HG02623 (cell line): Measurements from ENCODE around the gene SPTBN1.
A peak's percentile ranks its signal among the peaks of the same experiment; 100 is the strongest.
"Not testable (repeated sequence)": the region's sequence is repeated elsewhere in the genome, so short reads cannot be mapped to it uniquely, and the experiment has no call there.

Source experiments
- ATAC-seq: cut with Tn5 transposase; IDR thresholded peaks from one replicate; pipeline ENCODE4 v1.9.1; 2021; ENCODE audit warnings: moderate library complexity; ENCODE audit not compliant: unreplicated experiment

SPTBN1 gene

DNA sequence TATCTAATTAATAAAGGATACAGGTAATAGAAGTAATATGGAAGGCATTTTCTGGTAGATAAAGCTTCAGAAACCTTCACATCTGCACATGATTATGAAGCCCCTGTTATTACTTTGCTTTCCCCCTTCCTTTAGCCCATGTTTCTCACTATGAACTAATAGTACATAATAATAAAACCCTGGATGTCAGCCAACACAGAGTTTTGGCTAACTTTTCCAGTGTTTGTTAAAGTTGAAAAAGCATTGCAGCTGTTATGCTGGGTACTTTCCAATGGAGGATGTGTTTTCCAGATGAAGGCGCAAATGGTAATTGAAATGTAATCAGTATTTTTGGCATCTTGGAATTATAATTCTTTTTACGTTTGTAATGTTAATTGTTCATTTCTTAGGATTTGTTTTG lies 43.5 kb downstream of the SPTBN1 start:
- ATAC-seq: no peak

GRCh38 chr2:54500404-54501205 lies 44.5 kb downstream of the SPTBN1 start:
- ATAC-seq: no peak

GRCh38 chr2:54502731-54503130 lies 46.6 kb downstream of the SPTBN1 start:
- no peak for ATAC-seq

GRCh38 chr2:54503192-54503591 lies 47.1 kb downstream of the SPTBN1 start:
- ATAC-seq: no peak

- ATAC-seq: no peak
Observed at GRCh38 chr2:54503828-54504227, 47.7 kb downstream of the SPTBN1 start.

DNA sequence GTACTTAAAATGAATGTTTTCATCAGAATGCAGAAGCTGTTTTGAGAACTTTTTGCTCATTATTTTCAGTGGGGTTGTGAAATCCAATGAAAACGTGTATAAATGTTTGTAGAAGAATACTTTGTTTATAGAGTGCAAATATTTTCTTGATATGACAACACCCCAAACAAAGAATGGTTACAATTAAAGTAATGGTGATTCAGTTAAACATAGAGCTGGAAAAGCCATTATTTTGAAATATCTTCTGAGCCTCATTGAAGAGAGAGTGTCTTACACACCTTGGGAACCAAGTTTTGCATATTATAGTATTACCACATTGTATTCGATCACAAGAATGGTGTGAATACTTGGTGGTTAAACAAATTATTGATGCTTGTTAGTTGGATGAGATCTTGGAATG lies 48.7 kb downstream of the SPTBN1 start:
- no peak for ATAC-seq

DNA sequence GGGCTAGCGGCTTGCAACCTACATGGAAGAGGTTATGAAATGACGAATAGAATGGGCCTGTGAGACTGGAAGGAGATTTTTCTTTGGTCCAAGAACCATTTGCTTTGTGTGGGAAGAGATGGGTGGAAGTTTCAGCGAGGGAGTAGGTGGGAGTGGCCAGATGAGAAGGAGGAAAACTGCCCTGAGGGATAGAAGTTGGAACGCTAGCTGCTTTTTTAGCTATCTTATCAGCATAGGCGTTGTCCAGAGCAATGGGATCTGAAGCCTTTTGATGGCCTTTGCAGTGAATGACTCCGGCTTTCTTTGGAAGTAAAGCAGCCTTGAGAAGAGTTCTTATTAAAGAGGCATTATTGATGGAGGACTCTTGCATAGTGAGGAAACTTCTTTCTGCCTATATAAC lies 52.4 kb downstream of the SPTBN1 start:
- ATAC-seq: no peak

DNA sequence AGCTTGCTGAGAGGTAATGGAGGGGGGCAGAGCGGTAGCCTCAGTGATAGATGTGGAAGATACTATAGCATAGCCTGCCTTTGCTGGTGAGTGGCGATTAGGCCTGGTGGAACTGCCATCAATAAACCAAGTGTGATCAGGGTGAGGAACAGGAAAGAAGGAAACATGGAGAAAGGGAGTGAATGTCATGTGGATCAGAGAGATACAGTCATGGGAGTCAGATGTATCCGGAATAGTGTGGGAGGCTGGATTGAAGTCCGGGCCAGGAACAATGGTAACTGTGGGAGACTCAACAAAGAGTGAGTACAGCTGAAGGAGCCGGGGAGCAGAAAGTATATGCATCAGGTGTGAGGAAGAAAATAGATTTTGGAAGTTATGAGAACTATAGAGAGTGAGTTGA lies 52.9 kb downstream of the SPTBN1 start:
- not testable (repeated sequence) for ATAC-seq

- ATAC-seq: no peak
Observed at GRCh38 chr2:54510916-54511315, 54.8 kb downstream of the SPTBN1 start.

- ATAC-seq: no peak
Observed at GRCh38 chr2:54512183-54512582, 56.1 kb downstream of the SPTBN1 start.

GRCh38 chr2:54512663-54513362 lies 56.7 kb downstream of the SPTBN1 start:
- no peak for ATAC-seq

- ATAC-seq: no peak
Observed at GRCh38 chr2:54513363-54513715, 57.2 kb downstream of the SPTBN1 start.

GRCh38 chr2:54514822-54515569 lies 58.9 kb downstream of the SPTBN1 start:
- ATAC-seq: no peak

- no peak for ATAC-seq
Observed at GRCh38 chr2:54516842-54517241, 60.7 kb downstream of the SPTBN1 start.

DNA sequence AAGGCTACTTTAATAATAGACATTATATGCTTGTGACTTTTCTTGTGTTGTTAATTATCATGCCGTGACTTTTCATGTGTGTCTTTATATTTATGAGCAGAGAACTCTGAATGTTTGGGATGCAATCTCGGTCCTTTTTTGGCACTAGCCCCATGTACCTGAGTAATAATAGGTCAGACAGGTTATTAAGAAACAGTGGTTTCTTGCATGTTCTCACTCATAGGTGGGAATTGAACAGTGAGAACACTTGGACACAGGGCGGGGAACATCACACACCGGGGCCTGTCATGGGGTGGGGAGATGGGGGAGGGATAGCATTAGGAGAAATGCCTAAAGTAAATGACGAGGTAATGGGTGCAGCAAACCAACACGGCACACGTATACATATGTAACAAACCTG lies 61.9 kb downstream of the SPTBN1 start:
- ATAC-seq: not testable (repeated sequence)

GRCh38 chr2:54518430-54518829 lies 62.3 kb downstream of the SPTBN1 start:
- no peak for ATAC-seq

DNA sequence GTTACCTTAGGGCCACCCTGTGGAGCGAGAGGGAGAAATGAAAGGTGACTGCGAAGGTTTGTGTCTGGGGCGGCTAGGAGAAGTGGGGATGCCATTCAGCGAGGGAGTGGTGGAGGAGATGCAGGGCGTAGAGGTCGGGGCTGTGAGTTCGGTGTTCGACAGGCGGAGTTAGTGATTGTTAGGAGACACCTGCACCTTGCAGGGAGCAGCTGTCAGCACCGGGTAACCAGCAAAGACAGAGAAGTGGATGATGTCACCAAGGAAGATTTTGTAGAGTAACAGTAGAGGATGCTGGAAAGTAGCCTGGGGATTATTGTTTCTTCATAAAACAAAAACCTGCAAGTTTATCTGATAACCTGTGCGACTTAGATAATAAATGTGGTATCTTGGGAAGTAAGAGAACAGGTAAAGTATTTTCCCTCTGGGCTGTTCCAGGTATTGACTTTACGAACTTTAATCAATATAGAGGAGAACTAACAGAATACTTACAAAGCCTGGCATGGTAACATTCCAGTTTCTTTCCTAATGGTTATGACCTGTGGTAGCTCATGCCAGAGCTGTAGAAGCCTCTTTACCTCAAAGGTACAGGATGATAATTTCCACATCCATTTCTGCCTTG lies 63.8 kb downstream of the SPTBN1 start:
- ATAC-seq: no peak

DNA sequence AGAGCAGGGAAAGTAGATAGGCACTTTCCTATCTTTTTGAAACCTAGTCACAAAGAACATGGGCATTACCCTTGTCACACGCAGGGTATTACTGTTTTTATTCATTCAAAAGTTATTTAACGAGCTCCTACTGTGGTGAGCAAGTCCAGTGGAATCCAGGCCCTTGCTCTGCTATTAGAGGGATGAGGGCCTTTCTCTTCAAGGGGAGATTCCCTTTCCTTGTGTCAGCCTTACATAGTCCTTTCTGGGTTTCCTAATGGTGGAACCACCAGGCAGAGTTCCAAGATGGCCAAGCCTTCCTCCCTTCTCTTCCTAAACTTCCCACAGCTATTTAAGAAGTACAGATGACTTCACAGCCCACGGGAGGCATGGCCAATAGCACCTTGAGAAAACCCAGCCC lies 64.6 kb downstream of the SPTBN1 start:
- no peak for ATAC-seq

DNA sequence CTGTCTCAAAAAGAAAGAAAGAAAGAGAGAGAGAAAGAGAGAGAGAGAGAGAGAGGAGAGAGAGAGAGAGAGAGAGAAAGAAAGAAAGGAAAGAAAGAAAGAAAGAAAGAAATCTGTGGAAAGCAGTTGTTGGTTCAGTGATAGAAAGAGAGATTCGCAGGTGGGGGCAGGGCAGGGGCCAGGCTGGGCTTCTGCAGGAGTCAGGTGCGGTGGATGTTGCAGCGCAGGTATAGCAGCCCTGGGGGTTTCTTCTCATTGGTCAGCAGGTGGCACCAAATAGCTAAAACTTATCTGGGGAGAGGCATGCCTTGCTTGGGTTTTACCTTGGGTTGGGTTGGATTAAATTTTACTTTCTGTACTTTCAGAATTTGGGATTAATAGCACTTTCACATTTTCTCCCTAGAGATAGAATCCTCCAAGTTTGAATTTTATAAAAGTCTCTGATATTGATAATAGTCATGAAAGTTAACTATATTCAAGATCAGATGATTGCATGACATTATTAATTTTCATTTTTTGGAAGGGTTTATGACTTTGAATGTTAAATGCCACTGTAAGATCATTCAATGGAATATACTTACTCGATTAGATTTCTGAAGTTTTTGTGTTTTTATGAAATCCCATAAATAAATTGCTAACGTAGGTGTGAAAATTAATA lies 66.6 kb downstream of the SPTBN1 start:
- ATAC-seq: peak; percentile 67

GRCh38 chr2:54523324-54523959 lies 67.3 kb downstream of the SPTBN1 start:
- ATAC-seq: no peak
